ENCODE measurements around the gene USP48. TPM values are rescaled to one million over a fixed set of nuclear protein-coding genes. Genes with fewer than 3 reads are reported as not detected.

The USP48 gene
- total and polyA plus RNA-seq, 2 of the 13 experiments (the other 11 are each of a cell fraction or from before 2014, with no cell fraction given) = 30.4 to 30.7 TPM

- TF ChIP-seq ZNF639 (CRISPR knock-in tag; conservative IDR thresholded peaks at IDR 0.05) (no peak), FOXC1 (CRISPR knock-in tag; IDR thresholded peaks at IDR 0.05; ENCODE audit: borderline replicate concordance) (no peak), SOX5 (CRISPR knock-in tag; IDR thresholded peaks at IDR 0.05; ENCODE audit: borderline replicate concordance) (no peak), ZFP1 (CRISPR knock-in tag; IDR thresholded peaks at IDR 0.05) (no peak), MED13 (CRISPR knock-in tag; IDR thresholded peaks at IDR 0.05) (no peak), ZNF800 (CRISPR knock-in tag; IDR thresholded peaks at IDR 0.05) (no peak), PHF21A (CRISPR knock-in tag; IDR thresholded peaks at IDR 0.05) (no peak), JUND (CRISPR knock-in tag; IDR thresholded peaks at IDR 0.05) (no peak), ZNF101 (CRISPR knock-in tag; IDR thresholded peaks at IDR 0.05; ENCODE audit: borderline replicate concordance, low read depth) (no peak)
Measured at GRCh38 chr1:21795075-21795474, 12.1 kb upstream of the USP48 start (continued).

GRCh38 chr1:21794656-21795055 lies 11.7 kb upstream of the USP48 start:
- no peaks in the 10 kb centered on the region for H4K20me1 ChIP-seq (ENCODE audit: insufficient read depth, low read length)
- no peak overlapping the region for H3K4me2 ChIP-seq (ENCODE audit: low read depth, low read length)
- ChIA-PET POLR2A (no interaction called here), CTCF (ENCODE audit: low intra/inter-chr PET ratio, low total read pairs) (no interaction called here)
- H3K79me2 ChIP-seq (ENCODE audit: insufficient read depth, low read length) = no peaks in the 10 kb centered on the region
- ATAC-seq = no peak
- in situ Hi-C loops (cut with HindIII; ENCODE audit: extremely low pct_ligation_motif_present, low pct_unique_long_range_greater_than_20kb) = no loop called here
- H3K36me3 ChIP-seq (replicated peaks in 1 of 2; ENCODE audit: control insufficient read depth in 1 of 2, insufficient read depth in 2 of 2, low read length in 2 of 2) = no peaks in the 10 kb centered on the region
- no peak for TF ChIP-seq MXI1 (IDR thresholded peaks at IDR 0.05; ENCODE audit: borderline replicate concordance, low read depth, low read length)
- TF ChIP-seq MTERF4 (CRISPR knock-in tag; IDR thresholded peaks at IDR 0.05) = no peak
- no peak for TF ChIP-seq PTBP1 (IDR thresholded peaks at IDR 0.05; ENCODE audit: low read depth, low read length, poor library complexity, severe bottlenecking)
- TF ChIP-seq REXO4 (CRISPR knock-in tag; IDR thresholded peaks at IDR 0.05; ENCODE audit: borderline replicate concordance) = no peak
- no peak for TF ChIP-seq ZNF776 (CRISPR knock-in tag; IDR thresholded peaks at IDR 0.05)
- no peak for TF ChIP-seq HMGA1 (CRISPR knock-in tag; conservative IDR thresholded peaks at IDR 0.05)
- TF ChIP-seq ZNF589 (CRISPR knock-in tag; conservative IDR thresholded peaks at IDR 0.05) = no peak
- TF ChIP-seq SP1 (IDR thresholded peaks at IDR 0.05) = no peak
- TF ChIP-seq SP1 (CRISPR knock-in tag; IDR thresholded peaks at IDR 0.05) = no peak
- TF ChIP-seq RAD21 (CRISPR knock-in tag; IDR thresholded peaks at IDR 0.05) = no peak
- TF ChIP-seq U2AF1 (optimal IDR thresholded peaks at IDR 0.05; ENCODE audit: low read depth, low read length) = no peak
- WGBS (ENCODE audit: low lambda C conversion rate) = 52% methylated on average over 2 of the region's 2 CpGs
- BruUV-seq (replicated peaks) = no TSS peak
- no peak for DNase-seq (ENCODE audit: low spot score)
- H3K9ac ChIP-seq (ENCODE audit: insufficient read depth, low read depth, low read length) = no peak overlapping the region
- H3K27ac ChIP-seq (ENCODE audit: extremely low read length, insufficient read depth, low read length) = no peak overlapping the region
- no peak overlapping the region for H3K4me3 ChIP-seq (replicated peaks in 1 of 3; ENCODE audit: insufficient read depth in 1 of 3, low read depth in 2 of 3, low read length in 3 of 3)
- no peaks in the 10 kb centered on the region for H3K27me3 ChIP-seq (ENCODE audit: control insufficient read depth in 1 of 2, insufficient read depth in 2 of 2, low read length in 2 of 2)
- peaks cover 9% of the 10 kb centered on the region; the same call in 1 of the 2 replicates for H3K4me1 ChIP-seq (ENCODE audit: insufficient read depth, low read length)
- H2AFZ ChIP-seq (ENCODE audit: low read length) = no peak overlapping the region
- intact Hi-C loops (cut with micrococcal nuclease; ENCODE audit: unreplicated experiment) = no loop called here
- no peak for FAIRE-seq
- H3K9me3 ChIP-seq (ENCODE audit: low read length) = peaks cover 5% of the 10 kb centered on the region; the same call in 1 of the 2 replicates
